Measurements from ENCODE around the gene MSI2. TPM values are rescaled to one million over a fixed set of nuclear protein-coding genes. Genes with fewer than 3 reads are reported as not detected.

Gene MSI2
- total and polyA plus RNA-seq, 2 donors (not counting 3 experiments of a cell fraction or from before 2014, with no cell fraction given) = 20.9 to 59.3 TPM

GRCh38 chr17:57674894-57675293 lies 418.6 kb downstream of the MSI2 start:
- no peaks in the 10 kb centered on the region for H3K9me1 ChIP-seq (replicated peaks; ENCODE audit: control insufficient read depth, extremely low read depth, insufficient read depth, low read length)
- H3K27me3 ChIP-seq (ENCODE audit: control insufficient read depth in 2 of 2, insufficient read depth in 2 of 2, low read length in 2 of 2) = no peaks in the 10 kb centered on the region
- no peak for TF ChIP-seq MAX (IDR thresholded peaks at IDR 0.05; ENCODE audit: insufficient read depth, insufficient read length)
- no peak for TF ChIP-seq FOS (IDR thresholded peaks at IDR 0.05; ENCODE audit: borderline replicate concordance, insufficient read depth, low read length)
- TF ChIP-seq MYC (IDR thresholded peaks at IDR 0.05; ENCODE audit: low read depth, low read length) = no peak
- no peak for TF ChIP-seq POLR2AphosphoS5 (IDR thresholded peaks at IDR 0.05; ENCODE audit: insufficient read depth, low read depth, low read length)
- no peak for TF ChIP-seq POLR2A (IDR thresholded peaks at IDR 0.05; ENCODE audit: low read depth, low read length)
- TF ChIP-seq JUN (IDR thresholded peaks at IDR 0.05; ENCODE audit: borderline replicate concordance, insufficient read depth, insufficient read length, low read depth) = no peak
- TF ChIP-seq CTCF (IDR thresholded peaks at IDR 0.05; ENCODE audit: extremely low read depth in 1 of 2, insufficient read depth in 1 of 2, low read depth in 1 of 2, low read length in 2 of 2) = no peak
- no peak for TF ChIP-seq GATA2 (IDR thresholded peaks at IDR 0.05; ENCODE audit: insufficient read depth, insufficient read length, low read depth, low read length)
- BruUV-seq (replicated peaks) = no TSS peak
- POLR2A ChIA-PET = no interaction called here
- no peak overlapping the region for H2AFZ ChIP-seq (ENCODE audit: low read depth, low read length)
- no peak overlapping the region for H3K4me2 ChIP-seq (ENCODE audit: insufficient read depth, low read length)
- DNase-seq (ENCODE audit: low read depth, low spot score) (no peak), FAIRE-seq (no peak)
- H3K4me3 ChIP-seq (replicated peaks in 1 of 3; ENCODE audit: insufficient read depth in 1 of 3, low read depth in 1 of 3, low read length in 3 of 3) = no peak overlapping the region
- CTCF ChIA-PET = interaction anchor here (1.4 kb wide), 1 partner anchor 109 kb away, joined by 3 read pairs; no protein-coding TSS in a partner anchor
- no peak overlapping the region for H3K27ac ChIP-seq (ENCODE audit: insufficient read depth, low read depth, low read length)
- no peak overlapping the region for H3K9ac ChIP-seq (replicated peaks; ENCODE audit: extremely low read depth, insufficient read depth, low read length)
- H3K4me1 ChIP-seq (ENCODE audit: control insufficient read depth, extremely low read depth, insufficient read depth, low read length) = no peaks in the 10 kb centered on the region
- no peaks in the 10 kb centered on the region for H3K79me2 ChIP-seq (ENCODE audit: control insufficient read depth, insufficient read depth, low read length)
- dilution Hi-C loops (cut with MboI; ENCODE audit: extremely low pct_ligation_motif_present, low sequenced_read_pairs) (no loop called here), intact Hi-C loops (cut with micrococcal nuclease) (no loop called here)
- H4K20me1 ChIP-seq (replicated peaks; ENCODE audit: control insufficient read depth, extremely low read depth, insufficient read depth, low read length) = no peaks in the 10 kb centered on the region
- H3K36me3 ChIP-seq (ENCODE audit: control insufficient read depth in 2 of 2, extremely low read depth in 1 of 2, insufficient read depth in 2 of 2, low read length in 2 of 2) = peaks cover 0 to 5% of the 10 kb centered on the region in 2 experiments
- no peaks in the 10 kb centered on the region for H3K9me3 ChIP-seq (replicated peaks; ENCODE audit: control insufficient read depth, insufficient read depth, low read length)

Data from endothelial cell of umbilical vein (primary cell).